GM19351 (cell line): ENCODE measurements around the gene MNT.

ENCODE experiments used
- ATAC-seq: cut with Tn5 transposase; IDR thresholded peaks from one replicate; pipeline ENCODE4 v1.9.1; 2021; ENCODE audit warnings: mild to moderate bottlenecking, moderate library complexity; ENCODE audit not compliant: unreplicated experiment

MNT gene

GRCh38 chr17:2396568-2397246 lies 4.2 kb downstream of the MNT start:
- no peak for ATAC-seq

- no peak for ATAC-seq
Measured at GRCh38 chr17:2396192-2396567, 4.7 kb downstream of the MNT start.

DNA sequence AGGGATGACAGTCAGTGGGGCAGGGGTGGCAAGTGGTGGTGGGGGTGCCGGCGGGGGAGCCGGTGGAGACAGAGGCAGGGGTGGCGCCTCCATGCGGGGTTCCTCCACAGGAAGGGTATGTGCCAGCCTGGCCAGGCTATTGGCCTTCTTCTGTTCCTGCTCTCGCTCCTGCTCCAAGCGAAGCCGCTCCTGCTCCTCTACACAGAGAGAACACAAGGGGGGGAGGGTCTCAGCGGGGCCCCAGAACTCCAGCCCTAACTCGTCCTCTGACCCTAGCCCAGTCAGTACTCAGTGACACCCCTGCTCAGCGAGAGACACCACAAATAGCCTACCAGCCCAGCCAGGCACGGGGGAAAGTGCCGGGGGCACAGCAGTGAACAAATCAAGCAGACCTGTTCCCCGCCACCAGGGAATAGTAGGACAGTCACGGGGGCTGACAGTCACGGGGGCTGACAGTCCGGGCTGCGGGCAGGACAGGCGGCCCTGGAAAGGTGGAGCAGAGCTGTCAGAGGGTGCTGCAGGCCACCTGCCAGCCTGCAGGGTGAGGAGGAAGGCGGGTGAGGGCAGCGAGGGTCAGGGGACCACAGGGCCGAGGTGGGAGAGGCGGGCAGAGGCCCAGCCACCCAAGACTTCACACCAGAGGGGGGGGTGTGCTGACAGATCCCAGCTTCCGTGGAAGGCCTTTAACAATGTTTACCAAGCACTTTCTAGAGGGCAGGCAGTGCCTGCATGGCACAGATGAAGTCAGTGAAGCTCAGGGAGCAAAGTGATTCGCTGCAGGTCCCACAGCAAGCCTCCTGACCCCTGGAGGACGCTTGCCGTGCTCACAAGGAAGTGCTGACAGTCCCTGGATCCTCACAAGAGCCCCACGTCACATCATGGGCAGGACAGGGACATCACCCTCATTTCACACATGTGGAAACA lies 5.3 kb downstream of the MNT start:
- ATAC-seq: no peak

DNA sequence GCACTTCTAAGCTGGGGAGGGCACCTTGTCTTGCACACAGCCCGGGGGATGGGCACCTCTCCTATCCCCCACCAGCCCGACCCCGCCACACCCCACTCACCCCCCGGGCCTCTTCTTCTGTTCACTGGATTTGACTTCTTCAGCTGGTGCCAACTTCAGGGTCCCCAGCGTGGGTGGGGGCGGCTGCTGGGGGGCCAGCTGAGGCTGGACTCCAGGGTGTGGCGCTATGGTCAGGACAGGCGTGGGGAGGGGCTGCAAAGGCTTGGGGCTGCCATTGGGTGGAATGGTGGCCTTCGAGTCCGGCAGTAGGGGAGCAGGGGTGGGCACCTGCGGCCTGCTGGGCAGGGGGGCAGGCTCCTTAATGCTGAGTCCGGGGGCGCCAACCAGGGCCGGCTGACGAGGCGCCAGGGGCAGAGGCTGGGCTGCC lies 6.1 kb downstream of the MNT start:
- no peak for ATAC-seq

GRCh38 chr17:2393954-2394749 lies 6.7 kb downstream of the MNT start:
- no peak for ATAC-seq

DNA sequence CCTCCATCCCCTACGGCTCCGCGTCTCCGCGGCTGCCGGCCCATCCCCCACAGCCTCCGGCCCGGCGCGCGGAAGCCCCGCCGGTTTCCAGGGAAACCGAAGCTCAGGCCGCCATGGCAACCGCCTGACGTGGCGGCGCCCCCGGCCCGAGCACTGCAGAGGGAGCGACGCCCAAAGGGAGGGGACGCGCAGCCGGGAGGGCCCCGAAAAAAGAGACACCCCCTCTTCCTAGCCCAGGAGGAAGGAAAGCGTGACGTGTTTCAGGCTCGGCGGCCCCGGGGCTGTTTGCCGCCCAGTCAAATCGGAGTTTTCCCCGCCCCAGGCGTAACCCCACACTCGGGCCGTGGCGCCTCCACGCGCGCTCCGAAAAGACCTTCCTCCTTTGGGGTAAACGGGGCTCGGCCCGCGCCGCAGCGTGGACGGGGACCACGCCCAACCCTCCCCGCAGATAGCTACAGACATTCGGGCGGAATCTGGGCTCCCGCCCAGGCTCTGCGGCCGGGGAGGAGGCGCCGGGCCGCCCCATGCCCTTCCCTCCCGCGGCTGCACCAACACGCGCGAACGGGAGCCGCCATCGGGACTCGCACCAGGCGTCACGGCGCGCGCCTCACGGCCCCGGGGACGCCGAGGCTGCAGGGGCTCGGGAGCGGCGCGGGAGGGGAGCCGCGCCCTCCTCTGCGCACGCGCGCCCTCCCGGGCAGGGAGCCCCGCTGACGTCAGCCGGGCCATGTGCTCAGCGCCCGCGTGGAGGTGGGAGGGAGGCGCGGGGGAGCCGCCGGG lies 7.5 kb downstream of the MNT start:
- peak; percentile 34 for ATAC-seq

DNA sequence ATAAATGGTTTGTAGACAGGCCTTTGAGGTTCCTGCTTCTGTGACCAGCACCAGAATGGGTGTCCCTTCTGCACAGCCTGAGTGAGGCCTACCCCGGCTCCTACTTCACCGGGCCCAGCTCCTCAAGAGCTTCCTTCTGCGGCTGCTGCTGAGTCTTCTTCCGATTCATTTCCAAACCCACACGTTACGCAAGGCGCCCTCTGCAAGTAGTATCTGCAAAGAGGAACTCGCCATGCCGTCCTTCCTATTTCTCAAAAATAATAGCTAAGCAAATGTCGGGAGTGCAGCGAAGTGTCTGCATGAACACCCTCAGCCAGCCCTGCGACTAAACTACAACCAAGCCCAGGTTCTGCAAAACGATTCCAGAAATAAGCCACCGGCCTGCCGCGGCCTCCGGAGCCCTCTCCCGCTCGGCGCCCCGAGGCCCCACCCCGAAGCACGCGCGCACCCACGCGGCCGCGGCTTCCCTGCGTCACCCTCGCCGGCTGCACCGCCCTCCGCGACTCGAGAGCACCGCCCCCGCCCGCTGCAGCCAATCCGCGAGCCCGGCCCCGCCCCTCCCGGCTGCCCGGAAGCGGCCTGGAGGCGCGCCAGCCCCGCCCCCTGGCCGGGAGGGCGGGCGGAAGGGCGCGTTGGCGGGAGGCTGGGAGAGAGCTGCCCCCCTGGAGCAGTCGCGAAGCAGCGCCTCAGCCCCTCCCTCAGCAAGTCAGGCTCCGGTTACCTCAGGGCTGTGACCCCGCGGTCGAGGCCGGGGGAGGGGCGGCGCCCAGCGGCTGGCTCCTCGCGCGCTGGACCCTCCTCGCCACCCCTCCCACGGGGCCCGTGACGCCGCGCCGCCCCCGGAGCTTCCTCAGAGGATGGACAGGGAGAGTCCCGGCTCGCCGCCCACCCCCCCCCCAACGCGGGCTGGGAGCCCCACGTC lies 8.3 kb downstream of the MNT start:
- peak; percentile 55 for ATAC-seq

- ATAC-seq: no peak
Measured at GRCh38 chr17:2391597-2392251, 9.1 kb downstream of the MNT start.

DNA sequence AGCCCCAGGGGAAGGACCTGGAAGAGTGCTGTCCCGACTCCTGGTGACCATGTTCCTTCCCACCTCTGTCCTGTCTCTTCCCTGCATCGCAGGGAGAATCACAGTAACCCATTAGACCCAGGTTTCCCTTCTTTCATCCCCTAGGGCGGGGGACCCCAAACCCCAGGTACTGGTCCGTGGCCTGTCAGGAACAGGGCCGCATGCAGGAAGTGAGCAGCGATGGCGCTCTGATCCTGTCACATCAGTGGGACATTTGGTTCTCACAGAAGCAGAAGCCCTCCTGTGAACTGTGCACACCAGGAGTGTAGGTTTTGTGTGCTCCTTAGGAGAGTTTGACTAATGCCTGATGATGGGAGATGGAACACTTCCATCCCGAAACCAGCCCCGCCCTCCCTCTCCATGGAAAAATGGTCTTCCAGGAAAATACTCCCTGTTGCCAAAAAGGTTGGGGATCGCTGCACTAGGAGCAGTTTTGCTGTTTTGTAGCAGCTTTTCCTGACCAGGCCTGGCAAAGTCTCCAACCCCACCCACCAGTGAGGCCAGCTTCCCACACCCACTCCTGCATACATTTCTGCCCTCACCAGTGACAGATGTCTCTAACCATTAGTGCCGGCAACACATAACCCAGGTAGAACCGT lies 10.5 kb downstream of the MNT start:
- no peak for ATAC-seq

DNA sequence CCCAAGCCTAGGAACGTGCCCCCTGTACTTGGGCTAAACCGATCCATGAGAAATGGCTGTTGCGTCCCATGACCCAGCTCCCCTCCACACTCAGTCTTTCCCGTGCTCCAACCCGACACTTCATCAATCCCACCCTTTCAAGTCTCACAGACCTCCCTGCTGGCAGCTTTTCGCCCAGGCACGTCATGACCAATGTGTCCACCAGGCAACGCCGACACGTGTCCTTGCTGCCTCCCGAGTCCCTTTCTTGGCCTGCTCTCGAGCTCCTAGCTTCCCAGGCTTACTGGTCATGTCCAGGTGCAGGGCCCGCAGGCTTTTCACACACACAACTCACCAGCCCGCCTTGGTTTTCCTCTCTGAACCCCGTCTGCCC lies 12.2 kb downstream of the MNT start:
- ATAC-seq: no peak

GRCh38 chr17:2388020-2388682 lies 12.7 kb downstream of the MNT start:
- ATAC-seq: no peak

DNA sequence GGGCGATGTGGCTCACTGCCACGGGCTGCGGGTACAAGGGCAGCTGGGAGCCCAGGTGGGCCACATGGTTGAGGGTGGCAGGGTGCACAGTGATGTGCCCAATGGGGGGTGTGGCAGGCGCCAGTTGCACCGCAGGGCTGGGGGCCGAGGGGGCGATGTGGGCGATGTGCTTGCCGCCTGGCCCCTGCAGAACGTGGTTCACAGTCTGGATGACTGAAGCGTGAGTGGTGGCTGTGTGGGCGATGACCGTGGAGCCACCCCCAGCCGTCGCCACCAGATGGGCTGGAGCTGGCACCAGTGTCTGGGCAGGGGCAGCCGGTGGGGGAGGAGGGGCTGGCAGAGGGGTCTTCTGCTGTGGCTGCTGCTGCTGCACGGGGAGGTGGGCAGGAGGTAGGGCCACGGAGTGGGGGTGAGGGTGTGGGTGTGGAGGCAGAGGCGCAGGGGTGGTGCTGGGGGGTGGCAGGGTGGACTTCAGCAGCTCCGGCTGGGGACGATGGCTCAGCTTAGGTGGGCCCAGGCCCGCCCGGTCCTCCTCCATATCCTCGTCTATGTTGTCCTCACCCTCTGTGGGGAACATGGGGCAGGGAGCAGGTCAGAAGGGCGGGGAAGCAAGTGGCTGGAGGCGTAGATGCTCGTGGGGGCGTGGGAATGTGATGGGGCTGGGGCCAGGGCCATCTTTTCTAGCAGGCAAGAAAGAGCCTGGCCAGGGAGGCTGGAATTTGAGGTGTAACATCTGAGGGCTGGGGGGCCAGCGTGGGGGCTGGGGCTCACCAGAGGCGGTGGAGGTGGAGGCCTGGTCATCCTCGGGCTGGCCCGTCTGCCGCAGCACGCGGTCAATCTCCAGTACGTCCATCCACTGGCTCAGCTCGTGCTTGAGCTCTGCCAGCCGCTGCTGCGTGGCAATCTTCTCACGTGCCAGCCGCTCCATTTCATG lies 13.5 kb downstream of the MNT start:
- ATAC-seq: no peak

DNA sequence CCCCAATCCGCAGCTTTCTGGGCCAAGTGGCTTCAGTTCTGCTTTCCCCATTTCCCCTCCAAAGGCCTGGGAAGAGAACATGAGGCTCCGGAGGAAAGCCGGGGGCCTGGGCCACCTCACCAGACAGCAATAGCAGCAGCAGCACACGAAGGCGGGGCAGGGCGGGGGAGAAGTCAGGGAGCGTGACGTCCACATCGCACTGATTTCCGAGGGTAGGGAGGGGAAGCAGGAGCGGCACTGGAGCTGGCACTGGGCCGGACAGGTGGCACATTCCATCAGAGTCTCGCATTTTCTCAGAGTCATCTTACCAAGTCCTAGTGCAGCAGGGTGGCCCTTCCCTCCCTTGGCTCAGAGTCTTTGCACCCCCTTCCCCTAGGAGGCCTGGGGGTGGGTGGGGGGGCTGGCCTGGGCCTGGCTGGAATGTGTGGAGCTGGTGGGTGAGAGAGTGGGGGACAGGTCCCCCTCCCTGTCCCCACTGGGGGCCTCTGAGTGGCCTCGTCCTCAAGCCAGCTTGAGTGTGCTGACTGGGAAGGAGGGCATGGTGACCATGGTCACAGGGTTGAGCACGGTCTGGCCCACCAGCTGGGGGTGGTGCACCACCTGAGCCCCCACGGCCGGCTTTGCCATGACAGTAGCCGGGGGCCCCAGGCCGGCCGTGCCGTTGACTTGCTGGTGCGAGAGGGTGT lies 14.3 kb downstream of the MNT start:
- ATAC-seq: no peak

GRCh38 chr17:2385240-2386210 lies 15.3 kb downstream of the MNT start:
- ATAC-seq: no peak

DNA sequence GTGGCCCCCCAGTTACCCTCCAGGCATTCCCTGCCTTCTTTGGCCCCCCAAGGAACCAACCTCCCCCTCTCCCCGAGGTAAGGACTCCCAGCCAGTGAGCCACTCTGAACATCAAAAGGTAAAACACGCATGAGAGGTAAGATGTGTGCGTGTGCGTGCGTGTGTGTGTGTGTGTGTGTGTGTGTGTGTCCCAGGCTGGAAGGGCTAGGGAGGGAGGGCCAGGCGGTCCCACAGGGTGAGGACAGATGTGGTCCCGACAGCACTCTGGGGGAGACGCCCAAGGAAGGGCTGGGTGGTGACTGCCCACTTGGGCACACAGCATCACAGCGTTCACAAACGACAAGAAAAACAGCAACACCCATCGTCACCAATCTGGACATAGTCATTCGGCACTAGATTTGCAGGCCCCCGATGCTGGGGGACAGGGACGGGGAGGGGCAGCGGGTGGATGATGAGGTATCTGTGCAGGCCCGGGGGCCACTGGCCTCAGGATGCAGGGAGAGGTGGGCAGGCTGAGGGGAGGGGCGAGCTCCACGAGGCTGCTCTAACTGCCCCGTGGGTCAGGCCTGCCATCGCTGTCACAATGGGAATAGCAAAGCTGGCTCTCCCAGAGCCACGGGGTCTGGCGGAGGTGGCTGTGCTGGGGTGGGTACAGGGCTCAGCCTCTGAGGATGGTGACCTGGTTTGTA lies 16.3 kb downstream of the MNT start:
- no peak for ATAC-seq
